Hepatocyte (in vitro differentiated cells): ENCODE data around the gene FST.

ENCODE experiments used
- CTCF ChIP-seq: fragments of 200-600 bp; sonication (generic); IDR thresholded peaks from 2 replicates; pipeline ENCODE4 v1.5.1; 2016; ENCODE audit warnings: antibody characterized with exemption, mild to moderate bottlenecking; ENCODE audit not compliant: poor library complexity
- EZH2 ChIP-seq: fragments of 200-600 bp; sonication (generic); IDR thresholded peaks from 2 replicates; pipeline ENCODE4 v1.6.1; 2016; ENCODE audit warnings: antibody characterized with exemption, mild to moderate bottlenecking, borderline replicate concordance
- EZH2phosphoT487 ChIP-seq: fragments of 200-600 bp; sonication (generic); IDR thresholded peaks from one replicate; pipeline ENCODE4 v1.6.1; 2018; ENCODE audit warnings: antibody characterized with exemption, mild to moderate bottlenecking, low read depth, moderate library complexity; ENCODE audit not compliant: unreplicated experiment, severe bottlenecking

- TF ChIP-seq EZH2phosphoT487 (no peak), CTCF (no peak), EZH2 (no peak)
Observed at GRCh38 chr5:53476019-53476418, 4.4 kb upstream of the FST start.
